GM12878 (cell line): ENCODE data around the gene HOXD12. TPM values are rescaled to one million over a fixed set of nuclear protein-coding genes. Genes with fewer than 3 reads are reported as not detected.

Experiments
- CBX5 ChIP-seq: sonication (generic); IDR thresholded peaks from 2 replicates; pipeline ENCODE4 v1.6.1; 2016; ENCODE audit warnings: low read depth, moderate library complexity, mild to moderate bottlenecking, inconsistent platforms
- EED ChIP-seq: sonication (generic); IDR thresholded peaks from 2 replicates; pipeline ENCODE4 v1.6.1; 2016; ENCODE audit warnings: antibody characterized with exemption, low read depth
- EZH2 ChIP-seq: IDR thresholded peaks from 2 replicates; pipeline ENCODE4 v1.6.1; 2012; ENCODE audit warnings: low read depth, mild to moderate bottlenecking, control low read depth, inconsistent platforms, low read length, borderline replicate concordance; ENCODE audit not compliant: control insufficient read depth
- FOXM1 ChIP-seq: IDR thresholded peaks from 2 replicates; pipeline ENCODE4 v1.6.1; 2012; ENCODE audit warnings: low read depth, mild to moderate bottlenecking, inconsistent platforms, low read length, moderate library complexity
- KAT2A ChIP-seq: conservative IDR thresholded peaks from 2 replicates; pipeline ENCODE4 v1.6.1; 2011; ENCODE audit warnings: low read depth, low read length; ENCODE audit not compliant: control insufficient read depth
- KLF5 ChIP-seq: fragments of 450-650 bp; IDR thresholded peaks from 2 replicates; pipeline ENCODE4 v1.6.1; 2014; ENCODE audit warnings: mild to moderate bottlenecking; ENCODE audit not compliant: partially characterized antibody
- NR2C1 ChIP-seq: fragments of 450-650 bp; IDR thresholded peaks from 2 replicates; pipeline ENCODE4 v1.6.1; 2017; ENCODE audit warnings: antibody characterized with exemption, mild to moderate bottlenecking, moderate library complexity
- NR2F1 ChIP-seq: fragments of 450-650 bp; conservative IDR thresholded peaks from 2 replicates; pipeline ENCODE4 v1.6.1; 2017; ENCODE audit warnings: mild to moderate bottlenecking
- RAD21 ChIP-seq: IDR thresholded peaks from 2 replicates; pipeline ENCODE4 v1.6.1; 2011; ENCODE audit warnings: mild to moderate bottlenecking, low read depth, low read length, moderate library complexity; ENCODE audit not compliant: insufficient read depth
- STAT3 ChIP-seq: IDR thresholded peaks from 2 replicates; pipeline ENCODE4 v1.6.1; 2011; ENCODE audit warnings: low read depth, low read length, improper control_type of control experiment
- polyA plus RNA-seq, 11 experiments: library from polyadenylated mRNA; depleted of rRNA in 4 of 11; unstranded in 6 of 11; stranded (reverse) in 5 of 11; fragments of >200 nt; fragmentation: Nextera tagmentation in 4 of 11; fragmentation: Illumina TruSeq in 1 of 11; extraction: Ambion mirVana in 4 of 11; extraction: Trizol in 1 of 11; gene quantifications; 1 replicate in 1 of 11; 2 replicates in 10 of 11; pipeline versions ENCODE4 v1.2.1 to v1.2.3, GENCODE V29; 2011 to 2016; ENCODE audit warnings: inconsistent platforms in 2 of 11, missing spikeins in 2 of 11, low read depth in 1 of 11
- total RNA-seq, 4 experiments: library from RNA; depleted of rRNA in 3 of 4; stranded (reverse); fragments of >200 nt in 3 of 4; fragmentation: Illumina TruSeq in 1 of 4; extraction: Trizol in 1 of 4; gene quantifications; 2 replicates each; pipeline versions ENCODE4 v1.2.1 to v1.2.3, GENCODE V29; 2013 to 2021
- TF ChIP-seq, protein P1 (sequence below): IDR thresholded peaks from 2 replicates; pipeline ENCODE4 v1.6.1; 2012; ENCODE audit warnings: low read depth, low read length, improper control_type of control experiment
- TF ChIP-seq, protein P2 (sequence below): fragments of 450-650 bp; IDR thresholded peaks from 2 replicates; pipeline ENCODE4 v1.6.1; 2016; ENCODE audit warnings: mild to moderate bottlenecking, moderate library complexity, borderline replicate concordance

Gene HOXD12
- total and polyA plus RNA-seq, 10 of the 15 experiments (the other 5 are each of a cell fraction or from before 2014, with no cell fraction given), result not detected

GRCh38 chr2:176140513-176141317 lies 41.1 kb downstream of the HOXD12 start (continued):
- TF ChIP-seq, protein P1, sequence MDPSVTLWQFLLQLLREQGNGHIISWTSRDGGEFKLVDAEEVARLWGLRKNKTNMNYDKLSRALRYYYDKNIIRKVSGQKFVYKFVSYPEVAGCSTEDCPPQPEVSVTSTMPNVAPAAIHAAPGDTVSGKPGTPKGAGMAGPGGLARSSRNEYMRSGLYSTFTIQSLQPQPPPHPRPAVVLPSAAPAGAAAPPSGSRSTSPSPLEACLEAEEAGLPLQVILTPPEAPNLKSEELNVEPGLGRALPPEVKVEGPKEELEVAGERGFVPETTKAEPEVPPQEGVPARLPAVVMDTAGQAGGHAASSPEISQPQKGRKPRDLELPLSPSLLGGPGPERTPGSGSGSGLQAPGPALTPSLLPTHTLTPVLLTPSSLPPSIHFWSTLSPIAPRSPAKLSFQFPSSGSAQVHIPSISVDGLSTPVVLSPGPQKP, result 0 out of 2 replicates have a peak, but pooled peaks have one; percentile 32
- TF ChIP-seq CBX5, result no peak
- no peak for TF ChIP-seq STAT3
- peak; percentile 34; the same call in 1 of the 2 replicates for TF ChIP-seq FOXM1
- no peak for TF ChIP-seq EZH2
- TF ChIP-seq NR2C1, result no peak
- TF ChIP-seq, protein P2, sequence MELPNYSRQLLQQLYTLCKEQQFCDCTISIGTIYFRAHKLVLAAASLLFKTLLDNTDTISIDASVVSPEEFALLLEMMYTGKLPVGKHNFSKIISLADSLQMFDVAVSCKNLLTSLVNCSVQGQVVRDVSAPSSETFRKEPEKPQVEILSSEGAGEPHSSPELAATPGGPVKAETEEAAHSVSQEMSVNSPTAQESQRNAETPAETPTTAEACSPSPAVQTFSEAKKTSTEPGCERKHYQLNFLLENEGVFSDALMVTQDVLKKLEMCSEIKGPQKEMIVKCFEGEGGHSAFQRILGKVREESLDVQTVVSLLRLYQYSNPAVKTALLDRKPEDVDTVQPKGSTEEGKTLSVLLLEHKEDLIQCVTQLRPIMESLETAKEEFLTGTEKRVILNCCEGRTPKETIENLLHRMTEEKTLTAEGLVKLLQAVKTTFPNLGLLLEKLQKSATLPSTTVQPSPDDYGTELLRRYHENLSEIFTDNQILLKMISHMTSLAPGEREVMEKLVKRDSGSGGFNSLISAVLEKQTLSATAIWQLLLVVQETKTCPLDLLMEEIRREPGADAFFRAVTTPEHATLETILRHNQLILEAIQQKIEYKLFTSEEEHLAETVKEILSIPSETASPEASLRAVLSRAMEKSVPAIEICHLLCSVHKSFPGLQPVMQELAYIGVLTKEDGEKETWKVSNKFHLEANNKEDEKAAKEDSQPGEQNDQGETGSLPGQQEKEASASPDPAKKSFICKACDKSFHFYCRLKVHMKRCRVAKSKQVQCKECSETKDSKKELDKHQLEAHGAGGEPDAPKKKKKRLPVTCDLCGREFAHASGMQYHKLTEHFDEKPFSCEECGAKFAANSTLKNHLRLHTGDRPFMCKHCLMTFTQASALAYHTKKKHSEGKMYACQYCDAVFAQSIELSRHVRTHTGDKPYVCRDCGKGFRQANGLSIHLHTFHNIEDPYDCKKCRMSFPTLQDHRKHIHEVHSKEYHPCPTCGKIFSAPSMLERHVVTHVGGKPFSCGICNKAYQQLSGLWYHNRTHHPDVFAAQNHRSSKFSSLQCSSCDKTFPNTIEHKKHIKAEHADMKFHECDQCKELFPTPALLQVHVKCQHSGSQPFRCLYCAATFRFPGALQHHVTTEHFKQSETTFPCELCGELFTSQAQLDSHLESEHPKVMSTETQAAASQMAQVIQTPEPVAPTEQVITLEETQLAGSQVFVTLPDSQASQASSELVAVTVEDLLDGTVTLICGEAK, result no peak
- TF ChIP-seq KAT2A, result no peak
- TF ChIP-seq RAD21, result peak; percentile 95
- 0 out of 2 replicates have a peak, but pooled peaks have one; percentile 22 for TF ChIP-seq EED
- peak; percentile 47; the same call in 1 of the 2 replicates for TF ChIP-seq NR2F1
- no peak for TF ChIP-seq KLF5
